Measurements from ENCODE around the gene ZNF217. TPM values are rescaled to one million over a fixed set of nuclear protein-coding genes. Genes with fewer than 3 reads are reported as not detected.
"Not testable (repeated sequence)": the region's sequence is repeated elsewhere in the genome, so short reads cannot be mapped to it uniquely, and the experiment has no call there.

The ZNF217 gene
- total RNA-seq (2022) (42.9 and 49.3 TPM in 2 replicates), Bru-seq, nascent RNA (percentile 97 among the genes with signal in this experiment), BruChase-seq, experiment 1, labeled RNA remaining after a 6-hour chase (percentile 85 among the genes with signal in this experiment), BruChase-seq, experiment 2, labeled RNA remaining after a 2-hour chase (percentile 97 among the genes with signal in this experiment)
- long read RNA-seq, full-length matches to known transcripts: 1 of 8 reads
- long read RNA-seq, partial matches to known transcripts: 0 of 8 reads
- long read RNA-seq, other reads (novel, unspliced or antisense): 7 of 8 reads

- H3K36me3 Mint-ChIP-seq (ENCODE audit: insufficient read depth, unreplicated experiment); BruUV-seq (replicated peaks); H3K9me3 Mint-ChIP-seq (ENCODE audit: unreplicated experiment); H3K27me3 Mint-ChIP-seq (ENCODE audit: insufficient read depth, unreplicated experiment): not testable (repeated sequence)
- CTCF ChIA-PET: interaction anchor here (1.4 to 1.5 kb wide), 2 partner anchors 11 to 346 kb away, joined by 4 read pairs; no protein-coding TSS in a partner anchor
- Mint-ChIP-seq H3K4me3 (ENCODE audit: unreplicated experiment) (peak within 1 kb of the TSS; percentile 82), H3K27ac (ENCODE audit: low read depth, unreplicated experiment) (peak within 1 kb of the TSS; percentile 93), H3K4me1 (ENCODE audit: insufficient read depth, unreplicated experiment) (peaks cover 27% of the 10 kb centered on the region)
- DNase-seq (ENCODE audit: unreplicated experiment): peak; percentile 75
- POLR2A ChIA-PET: interaction anchor here (1.0 to 13.8 kb wide), 14 partner anchors 8 to 512 kb away, joined by 3 to 350 read pairs (median 33); no protein-coding TSS in a partner anchor
- intact Hi-C loops (cut with micrococcal nuclease): loop anchor here (1.0 to 5.0 kb wide), 4 partner anchors 30 to 274 kb away; no protein-coding TSS in a partner anchor
Observed at GRCh38 chr20:53593466-53594007, at the start of gene ZNF217. Gene ZNF217, minus strand, starts transcription at chr20:53593839. Its CDS starts 11,013 bp downstream, at chr20:53582826.

- BruUV-seq (replicated peaks): no TSS peak
- CTCF ChIA-PET: interaction anchor here (0.6 to 2.8 kb wide), 23 partner anchors 10 to 419 kb away, joined by 3 to 13 read pairs (median 3); no protein-coding TSS in a partner anchor
- H3K4me3 Mint-ChIP-seq (ENCODE audit: unreplicated experiment): peak overlapping the region; percentile 51
- no peaks in the 10 kb centered on the region for H3K9me3 Mint-ChIP-seq (ENCODE audit: unreplicated experiment)
- peak; percentile 79 for DNase-seq (ENCODE audit: unreplicated experiment)
- no peaks in the 10 kb centered on the region for H3K27me3 Mint-ChIP-seq (ENCODE audit: insufficient read depth, unreplicated experiment)
- H3K36me3 Mint-ChIP-seq (ENCODE audit: insufficient read depth, unreplicated experiment): no peaks in the 10 kb centered on the region
- H3K4me1 Mint-ChIP-seq (ENCODE audit: insufficient read depth, unreplicated experiment): peaks cover 12% of the 10 kb centered on the region
- intact Hi-C loops (cut with micrococcal nuclease): loop anchor here (2.0 to 5.0 kb wide), 2 partner anchors 51 to 186 kb away; partner anchors contain the start of gene ZNF217
- POLR2A ChIA-PET: interaction anchor here (0.7 to 3.2 kb wide), 37 partner anchors 8 to 1452 kb away, joined by 3 to 78 read pairs (median 5); partner anchors contain the start of genes ZFP64 and ZNF217
- H3K27ac Mint-ChIP-seq (ENCODE audit: low read depth, unreplicated experiment): peak overlapping the region; percentile 97
- no peak for TF ChIP-seq CTCF (IDR thresholded peaks at IDR 0.05; ENCODE audit: unreplicated experiment)
Observed at GRCh38 chr20:53643031-53643832, 49.6 kb upstream of the ZNF217 start.

- no peak for TF ChIP-seq CTCF (IDR thresholded peaks at IDR 0.05; ENCODE audit: unreplicated experiment)
- no TSS peak for BruUV-seq (replicated peaks)
- no peaks in the 10 kb centered on the region for H3K27me3 Mint-ChIP-seq (ENCODE audit: insufficient read depth, unreplicated experiment)
- peak overlapping the region; percentile 97 for H3K27ac Mint-ChIP-seq (ENCODE audit: low read depth, unreplicated experiment)
- ChIA-PET POLR2A (interaction anchor here (0.6 to 3.2 kb wide), 38 partner anchors 9 to 1451 kb away, joined by 3 to 78 read pairs (median 4); partner anchors contain the start of genes ZFP64 and ZNF217), CTCF (interaction anchor here (0.6 to 2.8 kb wide), 20 partner anchors 11 to 420 kb away, joined by 3 to 13 read pairs (median 3); no protein-coding TSS in a partner anchor)
- peaks cover 12% of the 10 kb centered on the region for H3K4me1 Mint-ChIP-seq (ENCODE audit: insufficient read depth, unreplicated experiment)
- H3K36me3 Mint-ChIP-seq (ENCODE audit: insufficient read depth, unreplicated experiment): no peaks in the 10 kb centered on the region
- intact Hi-C loops (cut with micrococcal nuclease): loop anchor here (2.0 to 5.0 kb wide), 2 partner anchors 50 to 186 kb away; partner anchors contain the start of gene ZNF217
- no peaks in the 10 kb centered on the region for H3K9me3 Mint-ChIP-seq (ENCODE audit: unreplicated experiment)
- DNase-seq (ENCODE audit: unreplicated experiment): peak; percentile 66
- H3K4me3 Mint-ChIP-seq (ENCODE audit: unreplicated experiment): peak overlapping the region; percentile 51
Observed at GRCh38 chr20:53642196-53643030, 48.8 kb upstream of the ZNF217 start.
